Measurements from ENCODE around the gene TCHP. TPM values are rescaled to one million over a fixed set of nuclear protein-coding genes. Genes with fewer than 3 reads are reported as not detected.
A peak's percentile ranks its signal among the peaks of the same experiment; 100 is the strongest.

Gene TCHP
- total RNA-seq, 2 experiments from 2014 or later = 13.3 to 29.8 TPM

- Histone ChIP-seq H3K79me2 (ENCODE audit: insufficient read depth, low read depth, low read length) (no peaks in the 10 kb centered on the region; the same call in 1 of the 2 replicates), H3K9me2 (ENCODE audit: insufficient read depth, low read length) (no peaks in the 10 kb centered on the region), H2AFZ (ENCODE audit: low read length) (peak within 1 kb of the TSS; percentile 88), H3K4me2 (ENCODE audit: low read length) (peak within 1 kb of the TSS; percentile 92), H3K27ac (ENCODE audit: low read depth, low read length, poor library complexity, severe bottlenecking) (no peak within 1 kb of the TSS), H3K4me1 (ENCODE audit: insufficient read depth, low read length, poor library complexity, severe bottlenecking) (peaks cover 38% of the 10 kb centered on the region), H4K20me1 (ENCODE audit: insufficient read depth, low read length) (no peaks in the 10 kb centered on the region; the same call in 1 of the 2 replicates), H3K4me3 (ENCODE audit: low read depth, low read length, poor library complexity, severe bottlenecking) (peak within 1 kb of the TSS; percentile 76), H3K9me3 (ENCODE audit: low read length) (no peaks in the 10 kb centered on the region), H3K36me3 (ENCODE audit: insufficient read depth, low read length) (no peaks in the 10 kb centered on the region)
- CTCF ChIA-PET (ENCODE audit: unreplicated experiment) = no interaction called here
- peak; percentile 94 for DNase-seq (ENCODE audit: low spot score)
- POLR2A ChIA-PET = no interaction called here
- no TSS peak for BruUV-seq (replicated peaks)
- TF ChIP-seq CTCF (conservative IDR thresholded peaks at IDR 0.05; ENCODE audit: low read length) (peak; percentile 57), EZH2phosphoT487 (IDR thresholded peaks at IDR 0.05; ENCODE audit: borderline replicate concordance, low read depth, low read length) (no peak)
- intact Hi-C loops (cut with micrococcal nuclease; ENCODE audit: unreplicated experiment) = loop anchor here (1.0 kb wide), 2 partner anchors 27 to 75 kb away; no protein-coding TSS in a partner anchor
These were observed 19.8 kb upstream of the TCHP start, which contains the start of gene GLTP for GRCh38 chr12:109880043-109880931. Gene GLTP (minus strand): TSS chr12:109880541. CDS start chr12:109880374, 167 bp downstream.

GRCh38 chr12:109880938-109881337 is 19.1 kb upstream of the TCHP start:
- BruUV-seq (replicated peaks) = no TSS peak
- ChIA-PET POLR2A (no interaction called here), CTCF (ENCODE audit: unreplicated experiment) (no interaction called here)
- Histone ChIP-seq H3K4me2 (ENCODE audit: low read length) (peak overlapping the region; percentile 92), H3K4me1 (ENCODE audit: insufficient read depth, low read length, poor library complexity, severe bottlenecking) (peaks cover 32% of the 10 kb centered on the region), H3K79me2 (ENCODE audit: insufficient read depth, low read depth, low read length) (no peaks in the 10 kb centered on the region; the same call in 1 of the 2 replicates), H3K9me2 (ENCODE audit: insufficient read depth, low read length) (no peaks in the 10 kb centered on the region), H2AFZ (ENCODE audit: low read length) (peak overlapping the region; percentile 88), H3K9me3 (ENCODE audit: low read length) (no peaks in the 10 kb centered on the region), H3K27ac (ENCODE audit: low read depth, low read length, poor library complexity, severe bottlenecking) (no peak overlapping the region), H3K4me3 (ENCODE audit: low read depth, low read length, poor library complexity, severe bottlenecking) (peak overlapping the region; percentile 71), H4K20me1 (ENCODE audit: insufficient read depth, low read length) (no peaks in the 10 kb centered on the region; the same call in 1 of the 2 replicates), H3K36me3 (ENCODE audit: insufficient read depth, low read length) (no peaks in the 10 kb centered on the region)
- intact Hi-C loops (cut with micrococcal nuclease; ENCODE audit: unreplicated experiment) = loop anchor here (1.0 kb wide), 2 partner anchors 28 to 76 kb away; no protein-coding TSS in a partner anchor
- TF ChIP-seq EZH2phosphoT487 (IDR thresholded peaks at IDR 0.05; ENCODE audit: borderline replicate concordance, low read depth, low read length) = no peak
- no peak for TF ChIP-seq CTCF (conservative IDR thresholded peaks at IDR 0.05; ENCODE audit: low read length)
- DNase-seq (ENCODE audit: low spot score) = no peak
